Measurements from ENCODE around the gene MAJIN.

MAJIN gene

DNA sequence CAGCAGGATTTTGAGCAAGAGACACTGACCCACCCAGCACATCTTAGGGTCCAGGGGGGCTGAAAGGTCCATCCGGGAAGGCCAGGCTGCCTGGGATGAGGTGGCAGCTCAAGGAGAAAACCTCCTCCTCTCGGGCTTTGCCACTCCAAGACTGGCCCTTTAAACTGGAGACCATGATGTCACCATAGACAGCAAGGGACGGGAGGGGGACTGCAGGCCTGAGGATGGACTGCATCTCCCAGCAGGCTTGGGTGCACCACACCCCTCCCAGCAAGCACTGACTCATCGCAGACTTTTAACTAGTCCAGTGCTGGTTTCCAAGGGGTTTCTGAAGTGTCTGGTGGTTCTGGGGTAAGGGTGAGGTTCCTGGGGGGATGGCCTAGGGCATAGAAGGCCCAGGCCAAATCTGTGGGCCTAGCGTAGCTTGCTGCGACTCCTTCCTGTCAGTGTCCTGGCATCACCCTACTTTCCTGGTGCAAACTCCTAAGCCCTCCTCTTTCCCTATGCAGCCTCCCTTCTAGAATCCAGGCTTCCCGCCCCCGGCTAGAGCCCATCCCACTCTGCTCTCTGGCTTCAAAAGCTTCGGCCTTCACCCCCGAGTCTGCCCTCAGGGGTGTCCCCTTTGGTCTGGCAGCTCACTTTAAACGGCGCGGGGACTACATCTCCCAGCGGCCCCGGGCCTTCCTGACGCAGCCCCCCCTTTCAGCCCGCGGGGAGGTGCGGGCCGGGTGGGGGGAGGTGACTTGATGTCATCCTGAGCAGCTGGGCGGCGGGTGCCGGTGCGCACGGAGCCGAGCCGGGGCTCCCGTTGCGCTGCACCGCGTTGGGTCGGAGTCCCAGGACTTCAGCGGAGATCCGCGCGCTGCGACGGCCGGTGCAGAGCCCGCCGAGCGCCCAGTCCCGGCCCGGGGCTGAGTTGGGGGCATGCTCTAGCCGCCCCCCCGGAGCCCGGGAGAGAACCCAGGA lies 47.7 kb downstream of the MAJIN start, which contains the start of gene PPP2R5B:
Gene PPP2R5B (plus strand): TSS at position 746 of the 966 bp plus-strand sequence. CDS start 1,046 bp downstream, outside the sequence.
- H3K4ac ChIP-seq (ENCODE audit: low read depth, low read length): peak within 1 kb of the TSS; percentile 19
- WGBS (ENCODE audit: extremely low coverage, insufficient coverage, insufficient read length): no CpG with 5 or more reads among the region's 47 CpGs

DNA sequence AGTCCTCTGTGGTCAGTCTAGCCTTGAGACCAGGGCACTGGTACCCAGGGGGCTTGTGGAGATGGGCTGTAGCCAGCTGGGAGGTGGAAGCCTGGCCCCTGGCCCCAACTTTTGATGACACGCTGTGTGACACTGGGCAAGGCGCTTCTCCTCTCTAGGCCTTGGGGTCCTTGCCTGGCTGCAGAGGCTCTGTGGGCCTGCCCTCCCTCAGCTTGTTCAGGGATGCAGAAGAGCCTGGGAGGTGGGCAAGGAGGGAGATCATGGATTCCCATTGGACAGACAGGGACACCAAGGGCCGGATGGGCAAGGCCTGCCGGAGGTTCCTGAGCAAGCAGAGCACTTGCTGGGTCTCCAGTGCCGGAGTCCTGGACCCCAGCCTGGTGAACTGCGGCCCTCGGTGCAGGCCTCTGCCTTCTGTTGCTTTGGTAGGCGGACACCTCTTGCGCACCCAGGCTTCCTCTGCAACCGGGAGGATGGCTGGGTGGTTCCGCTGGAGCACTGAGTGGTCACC lies 48.7 kb downstream of the MAJIN start:
- H3K27me3 ChIP-seq (ENCODE audit: insufficient read depth, low read length): no peaks in the 10 kb centered on the region
- H3K9me3 ChIP-seq (ENCODE audit: insufficient read depth, low read depth, low read length): peaks cover 2% of the 10 kb centered on the region
- no CpG with 5 or more reads among the region's 11 CpGs for WGBS (ENCODE audit: extremely low coverage, insufficient coverage, insufficient read length)
- peaks cover 0 to under 1% of the 10 kb centered on the region in 2 experiments for H3K36me3 ChIP-seq (ENCODE audit: control insufficient read depth in 1 of 2, insufficient read depth in 2 of 2, low read length in 2 of 2)
- peaks cover 0 to 2% of the 10 kb centered on the region in 2 experiments for H3K4me1 ChIP-seq (ENCODE audit: control insufficient read depth in 1 of 2, insufficient read depth in 2 of 2, low read length in 2 of 2)
- no peak overlapping the region for H3K4me3 ChIP-seq (ENCODE audit: low read depth, low read length)
- H3K18ac ChIP-seq (ENCODE audit: low read length): no peak overlapping the region
- H3K79me1 ChIP-seq (ENCODE audit: low read length): peaks cover 9% of the 10 kb centered on the region
- H3K9ac ChIP-seq (ENCODE audit: low read length): no peak overlapping the region
- no peak overlapping the region for H2BK120ac ChIP-seq (ENCODE audit: insufficient read depth, low read length, poor library complexity)
- H4K8ac ChIP-seq (ENCODE audit: low read depth, low read length): peak overlapping the region; percentile 89
- no peak overlapping the region for H2BK5ac ChIP-seq (ENCODE audit: low read depth, low read length, poor library complexity)
- H3K79me2 ChIP-seq (ENCODE audit: control insufficient read depth, insufficient read depth, low read length, poor library complexity): peaks cover 3% of the 10 kb centered on the region
- DNase-seq: no peak
- H3K27ac ChIP-seq (ENCODE audit: low read depth, low read length): no peak overlapping the region
- peak overlapping the region; percentile 42 for H4K91ac ChIP-seq (ENCODE audit: low read depth, low read length)
- H3K23ac ChIP-seq (ENCODE audit: low read length): no peak overlapping the region
- no peak overlapping the region for H3K14ac ChIP-seq (ENCODE audit: low read length)
- H2AK5ac ChIP-seq (ENCODE audit: low read length): peak overlapping the region; percentile 44
- no peak overlapping the region for H2BK12ac ChIP-seq (ENCODE audit: low read length)
- peak overlapping the region; percentile 62 for H2AFZ ChIP-seq (ENCODE audit: insufficient read depth, low read length, poor library complexity)
- H3K4me2 ChIP-seq (ENCODE audit: low read length): no peak overlapping the region
- no peak overlapping the region for H4K12ac ChIP-seq (ENCODE audit: low read depth, low read length)
- no peak overlapping the region for H3K4ac ChIP-seq (ENCODE audit: low read depth, low read length)

More for the DNA sequence above, 47.7 kb downstream of the MAJIN start, which contains the start of gene PPP2R5B:
- H4K12ac ChIP-seq (ENCODE audit: low read depth, low read length): peak within 1 kb of the TSS; percentile 35
- peak within 1 kb of the TSS; percentile 71 for H3K9ac ChIP-seq (ENCODE audit: low read length)
- H3K79me1 ChIP-seq (ENCODE audit: low read length): peaks cover 9% of the 10 kb centered on the region
- no peaks in the 10 kb centered on the region for H3K27me3 ChIP-seq (ENCODE audit: insufficient read depth, low read length)
- peak within 1 kb of the TSS; percentile 85 for H3K4me3 ChIP-seq (ENCODE audit: low read depth, low read length)
- H3K18ac ChIP-seq (ENCODE audit: low read length): peak within 1 kb of the TSS; percentile 44
- peak within 1 kb of the TSS; percentile 89 for H4K8ac ChIP-seq (ENCODE audit: low read depth, low read length)
- no peak within 1 kb of the TSS for H3K23ac ChIP-seq (ENCODE audit: low read length)
- peaks cover 0 to 2% of the 10 kb centered on the region in 2 experiments for H3K4me1 ChIP-seq (ENCODE audit: control insufficient read depth in 1 of 2, insufficient read depth in 2 of 2, low read length in 2 of 2)
- peak within 1 kb of the TSS; percentile 41 for H2BK120ac ChIP-seq (ENCODE audit: insufficient read depth, low read length, poor library complexity)
- H3K9me3 ChIP-seq (ENCODE audit: insufficient read depth, low read depth, low read length): peaks cover 2% of the 10 kb centered on the region
- H2AK5ac ChIP-seq (ENCODE audit: low read length): peak within 1 kb of the TSS; percentile 26
- H2BK5ac ChIP-seq (ENCODE audit: low read depth, low read length, poor library complexity): peak within 1 kb of the TSS; percentile 34
- peak within 1 kb of the TSS; percentile 71 for H4K91ac ChIP-seq (ENCODE audit: low read depth, low read length)
- H3K79me2 ChIP-seq (ENCODE audit: control insufficient read depth, insufficient read depth, low read length, poor library complexity): peaks cover 3% of the 10 kb centered on the region
- peak within 1 kb of the TSS; percentile 14 for H2BK12ac ChIP-seq (ENCODE audit: low read length)
- H3K27ac ChIP-seq (ENCODE audit: low read depth, low read length): peak within 1 kb of the TSS; percentile 59
- H3K14ac ChIP-seq (ENCODE audit: low read length): peak within 1 kb of the TSS; percentile 52
- peak; percentile 80 to 88 for DNase-seq
- peak within 1 kb of the TSS; percentile 70 for H2AFZ ChIP-seq (ENCODE audit: insufficient read depth, low read length, poor library complexity)
- H3K36me3 ChIP-seq (ENCODE audit: control insufficient read depth in 1 of 2, insufficient read depth in 2 of 2, low read length in 2 of 2): peaks cover 0 to 4% of the 10 kb centered on the region in 2 experiments
- H3K4me2 ChIP-seq (ENCODE audit: low read length): peak within 1 kb of the TSS; percentile 95

DNA sequence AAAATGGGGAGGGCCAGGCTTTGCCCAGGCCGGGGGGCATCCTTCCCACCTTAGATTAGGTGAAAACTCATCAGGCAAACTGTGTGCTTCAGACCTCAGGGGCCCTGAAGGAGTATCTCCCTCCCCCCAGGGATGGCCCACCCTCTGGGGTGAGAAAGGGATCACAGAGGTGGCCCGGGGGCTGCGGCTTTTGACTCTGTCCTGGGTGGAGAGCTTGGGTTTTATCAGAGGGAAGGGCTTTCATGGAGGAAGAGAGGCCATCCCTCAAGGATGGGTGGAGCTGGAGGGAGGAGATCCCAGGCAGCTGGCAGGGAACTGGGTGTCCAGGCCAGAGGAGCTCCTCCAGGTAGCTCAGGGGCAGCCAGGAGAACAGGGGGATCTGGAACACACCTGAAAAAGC lies 50.5 kb downstream of the MAJIN start:
- H3K79me1 ChIP-seq (ENCODE audit: low read length): peaks cover 14% of the 10 kb centered on the region
- no peak overlapping the region for H2BK5ac ChIP-seq (ENCODE audit: low read depth, low read length, poor library complexity)
- H3K27ac ChIP-seq (ENCODE audit: low read depth, low read length): no peak overlapping the region
- H3K9ac ChIP-seq (ENCODE audit: low read length): no peak overlapping the region
- no peak overlapping the region for H2BK12ac ChIP-seq (ENCODE audit: low read length)
- H4K12ac ChIP-seq (ENCODE audit: low read depth, low read length): no peak overlapping the region
- H3K18ac ChIP-seq (ENCODE audit: low read length): no peak overlapping the region
- no peaks in the 10 kb centered on the region for H3K27me3 ChIP-seq (ENCODE audit: insufficient read depth, low read length)
- H2BK120ac ChIP-seq (ENCODE audit: insufficient read depth, low read length, poor library complexity): no peak overlapping the region
- no peak overlapping the region for H2AFZ ChIP-seq (ENCODE audit: insufficient read depth, low read length, poor library complexity)
- no peak overlapping the region for H4K8ac ChIP-seq (ENCODE audit: low read depth, low read length)
- H3K4me2 ChIP-seq (ENCODE audit: low read length): no peak overlapping the region
- WGBS (ENCODE audit: extremely low coverage, insufficient coverage, insufficient read length): no CpG with 5 or more reads among the region's 3 CpGs
- H3K14ac ChIP-seq (ENCODE audit: low read length): no peak overlapping the region
- H3K36me3 ChIP-seq (ENCODE audit: control insufficient read depth in 1 of 2, insufficient read depth in 2 of 2, low read length in 2 of 2): no peaks in the 10 kb centered on the region
- H3K4me1 ChIP-seq (ENCODE audit: control insufficient read depth in 1 of 2, insufficient read depth in 2 of 2, low read length in 2 of 2): peaks cover under 1 to 2% of the 10 kb centered on the region in 2 experiments
- no peak overlapping the region for H2AK5ac ChIP-seq (ENCODE audit: low read length)
- DNase-seq: no peak
- no peak overlapping the region for H3K4ac ChIP-seq (ENCODE audit: low read depth, low read length)
- peaks cover 6% of the 10 kb centered on the region for H3K79me2 ChIP-seq (ENCODE audit: control insufficient read depth, insufficient read depth, low read length, poor library complexity)
- no peak overlapping the region for H3K4me3 ChIP-seq (ENCODE audit: low read depth, low read length)
- no peak overlapping the region for H4K91ac ChIP-seq (ENCODE audit: low read depth, low read length)
- peaks cover 2% of the 10 kb centered on the region for H3K9me3 ChIP-seq (ENCODE audit: insufficient read depth, low read depth, low read length)
- no peak overlapping the region for H3K23ac ChIP-seq (ENCODE audit: low read length)

DNA sequence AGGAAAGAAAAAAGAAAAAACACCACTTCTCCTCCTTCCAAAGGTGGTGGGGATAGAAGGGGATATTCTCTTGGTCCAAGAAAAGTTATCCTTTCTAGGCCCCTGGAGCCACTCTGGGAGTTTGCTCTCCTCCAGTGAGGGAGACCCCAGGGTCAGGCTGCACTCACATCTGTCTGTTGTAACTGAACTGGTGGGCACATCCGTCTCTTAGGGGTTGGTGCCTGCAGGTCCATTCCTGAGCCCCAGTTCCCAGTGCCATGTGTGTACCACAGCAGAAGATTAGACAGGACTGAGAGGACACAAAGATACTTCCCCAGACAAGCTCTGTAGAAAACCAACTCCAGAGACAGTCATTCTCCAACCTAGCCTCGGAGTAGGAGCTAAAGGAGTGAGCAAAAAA lies 51.8 kb downstream of the MAJIN start:
- H3K23ac ChIP-seq (ENCODE audit: low read length): no peak overlapping the region
- no peak overlapping the region for H3K4me2 ChIP-seq (ENCODE audit: low read length)
- peaks cover 6% of the 10 kb centered on the region for H3K79me2 ChIP-seq (ENCODE audit: control insufficient read depth, insufficient read depth, low read length, poor library complexity)
- no peak overlapping the region for H3K9ac ChIP-seq (ENCODE audit: low read length)
- H3K9me3 ChIP-seq (ENCODE audit: insufficient read depth, low read depth, low read length): peaks cover 2% of the 10 kb centered on the region
- H3K18ac ChIP-seq (ENCODE audit: low read length): no peak overlapping the region
- H3K4me3 ChIP-seq (ENCODE audit: low read depth, low read length): no peak overlapping the region
- H3K14ac ChIP-seq (ENCODE audit: low read length): no peak overlapping the region
- peaks cover 15% of the 10 kb centered on the region for H3K79me1 ChIP-seq (ENCODE audit: low read length)
- H2BK12ac ChIP-seq (ENCODE audit: low read length): no peak overlapping the region
- H3K4ac ChIP-seq (ENCODE audit: low read depth, low read length): no peak overlapping the region
- no peak overlapping the region for H4K8ac ChIP-seq (ENCODE audit: low read depth, low read length)
- no peak overlapping the region for H4K91ac ChIP-seq (ENCODE audit: low read depth, low read length)
- H2BK5ac ChIP-seq (ENCODE audit: low read depth, low read length, poor library complexity): no peak overlapping the region
- H4K12ac ChIP-seq (ENCODE audit: low read depth, low read length): no peak overlapping the region
- peaks cover 6 to 8% of the 10 kb centered on the region in 2 experiments for H3K4me1 ChIP-seq (ENCODE audit: control insufficient read depth in 1 of 2, insufficient read depth in 2 of 2, low read length in 2 of 2)
- no peak for DNase-seq
- WGBS (ENCODE audit: extremely low coverage, insufficient coverage, insufficient read length): no CpG with 5 or more reads among the region's 2 CpGs
- H2BK120ac ChIP-seq (ENCODE audit: insufficient read depth, low read length, poor library complexity): no peak overlapping the region
- H2AFZ ChIP-seq (ENCODE audit: insufficient read depth, low read length, poor library complexity): no peak overlapping the region
- no peaks in the 10 kb centered on the region for H3K27me3 ChIP-seq (ENCODE audit: insufficient read depth, low read length)
- H3K27ac ChIP-seq (ENCODE audit: low read depth, low read length): no peak overlapping the region
- H3K36me3 ChIP-seq (ENCODE audit: control insufficient read depth in 1 of 2, insufficient read depth in 2 of 2, low read length in 2 of 2): no peaks in the 10 kb centered on the region
- H2AK5ac ChIP-seq (ENCODE audit: low read length): no peak overlapping the region

Data from trophoblast cell (in vitro differentiated cells and primary cell).